HepG2 (cell line): ENCODE results near the gene MTX1. TPM values are rescaled to one million over a fixed set of nuclear protein-coding genes. Genes with fewer than 3 reads are reported as not detected.

Source experiments
- GLI4 ChIP-seq: sonication (generic); formaldehyde crosslinking; IDR thresholded peaks from 2 replicates; pipeline ENCODE4 v1.5.1; 2020; ENCODE audit warnings: missing genetic modification reagents, mild to moderate bottlenecking, moderate library complexity, borderline replicate concordance
- MNT ChIP-seq: fragments of 450-650 bp; IDR thresholded peaks from 2 replicates; pipeline ENCODE4 v1.6.1; 2016
- MTERF4 ChIP-seq: sonication (generic); formaldehyde crosslinking; IDR thresholded peaks from 2 replicates; pipeline ENCODE4 v1.8.0; 2023; ENCODE audit warnings: mild to moderate bottlenecking, missing genetic modification reagents
- NBN ChIP-seq: fragments of 450-650 bp; conservative IDR thresholded peaks from 2 replicates; pipeline ENCODE4 v1.6.1; 2017
- SMAD9 ChIP-seq: sonication (generic); formaldehyde crosslinking; IDR thresholded peaks from 2 replicates; pipeline ENCODE4 v1.5.1; 2020; ENCODE audit warnings: mild to moderate bottlenecking, missing genetic modification reagents
- TRAFD1 ChIP-seq: sonication (generic); formaldehyde crosslinking; IDR thresholded peaks from 2 replicates; pipeline ENCODE4 v1.5.1; 2020; ENCODE audit warnings: missing genetic modification reagents, mild to moderate bottlenecking, borderline replicate concordance
- polyA plus RNA-seq, 8 experiments: library from polyadenylated mRNA; depleted of rRNA in 3 of 8; stranded (reverse) in 7 of 8; unstranded in 1 of 8; fragments of >200 nt; fragmentation: Illumina TruSeq in 4 of 8; extraction: Trizol in 4 of 8; gene quantifications; 2 replicates each; pipeline versions ENCODE4 v1.2.1 to v1.2.3, GENCODE V29; 2011 to 2016; ENCODE audit warnings: low read depth in 4 of 8, missing spikeins in 1 of 8, mixed read lengths in 1 of 8; ENCODE audit not compliant: insufficient read depth in 1 of 8
- total RNA-seq, 5 experiments: library from RNA; depleted of rRNA; stranded (reverse); fragments of >200 nt; fragmentation: Illumina TruSeq; extraction: Trizol; gene quantifications; 2 replicates each; pipeline ENCODE4 v1.2.3, GENCODE V29; 2016; ENCODE audit warnings: low read depth in 1 of 5
- TF ChIP-seq, protein P1 (sequence below): sonication (generic); formaldehyde crosslinking; IDR thresholded peaks from 2 replicates; pipeline ENCODE4 v1.4.0; 2020; ENCODE audit warnings: missing genetic modification reagents, borderline replicate concordance
- TF ChIP-seq, protein P2 (sequence below): sonication (generic); formaldehyde crosslinking; IDR thresholded peaks from 2 replicates; pipeline ENCODE4 v1.4.0; 2020; ENCODE audit warnings: missing genetic modification reagents, borderline replicate concordance

Gene MTX1
- total and polyA plus RNA-seq, 2 of the 13 experiments (the other 11 are each of a cell fraction or from before 2014, with no cell fraction given) = 64.5 to 72.6 TPM

DNA sequence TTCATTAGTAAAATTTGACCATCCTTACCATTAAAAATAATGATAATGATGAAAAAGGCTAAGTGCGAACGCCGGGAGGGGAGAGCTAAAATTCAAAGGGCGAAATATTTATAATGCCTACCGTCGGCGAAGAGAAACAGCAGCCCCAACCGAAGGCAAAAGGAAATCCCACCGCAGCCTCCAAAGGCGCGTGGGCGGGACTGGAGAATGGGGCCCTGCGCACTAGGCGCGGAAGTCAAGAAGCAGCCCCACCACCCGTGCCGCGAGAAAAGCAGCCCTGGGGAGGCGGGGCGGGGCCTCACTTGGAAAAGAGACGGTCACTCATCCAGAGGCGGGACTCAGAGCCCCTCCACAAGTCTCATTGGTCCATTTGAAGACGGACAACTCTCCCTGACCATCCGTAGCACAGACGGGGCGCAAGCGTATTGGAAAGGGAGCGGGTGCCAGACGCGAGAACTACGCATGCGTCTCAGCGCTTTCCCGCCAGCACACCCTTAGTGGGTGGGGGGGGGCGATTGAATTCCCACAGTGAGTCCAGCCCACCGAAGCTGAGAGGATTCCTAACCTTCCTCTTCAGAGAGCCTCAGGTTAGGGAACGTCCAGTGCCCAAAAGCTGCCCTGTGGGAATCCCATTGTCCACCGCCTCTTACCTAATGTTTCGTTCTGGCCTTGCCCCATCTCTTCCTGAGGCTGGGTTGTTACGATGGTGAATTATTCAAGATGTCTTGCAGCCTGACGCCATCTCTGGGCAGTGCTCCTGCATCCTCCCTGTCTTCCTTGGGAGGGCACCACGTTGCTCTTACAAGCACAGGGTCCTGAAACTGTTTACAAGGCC is 19.0 kb downstream of the MTX1 start (continued):
- TF ChIP-seq, protein P1, sequence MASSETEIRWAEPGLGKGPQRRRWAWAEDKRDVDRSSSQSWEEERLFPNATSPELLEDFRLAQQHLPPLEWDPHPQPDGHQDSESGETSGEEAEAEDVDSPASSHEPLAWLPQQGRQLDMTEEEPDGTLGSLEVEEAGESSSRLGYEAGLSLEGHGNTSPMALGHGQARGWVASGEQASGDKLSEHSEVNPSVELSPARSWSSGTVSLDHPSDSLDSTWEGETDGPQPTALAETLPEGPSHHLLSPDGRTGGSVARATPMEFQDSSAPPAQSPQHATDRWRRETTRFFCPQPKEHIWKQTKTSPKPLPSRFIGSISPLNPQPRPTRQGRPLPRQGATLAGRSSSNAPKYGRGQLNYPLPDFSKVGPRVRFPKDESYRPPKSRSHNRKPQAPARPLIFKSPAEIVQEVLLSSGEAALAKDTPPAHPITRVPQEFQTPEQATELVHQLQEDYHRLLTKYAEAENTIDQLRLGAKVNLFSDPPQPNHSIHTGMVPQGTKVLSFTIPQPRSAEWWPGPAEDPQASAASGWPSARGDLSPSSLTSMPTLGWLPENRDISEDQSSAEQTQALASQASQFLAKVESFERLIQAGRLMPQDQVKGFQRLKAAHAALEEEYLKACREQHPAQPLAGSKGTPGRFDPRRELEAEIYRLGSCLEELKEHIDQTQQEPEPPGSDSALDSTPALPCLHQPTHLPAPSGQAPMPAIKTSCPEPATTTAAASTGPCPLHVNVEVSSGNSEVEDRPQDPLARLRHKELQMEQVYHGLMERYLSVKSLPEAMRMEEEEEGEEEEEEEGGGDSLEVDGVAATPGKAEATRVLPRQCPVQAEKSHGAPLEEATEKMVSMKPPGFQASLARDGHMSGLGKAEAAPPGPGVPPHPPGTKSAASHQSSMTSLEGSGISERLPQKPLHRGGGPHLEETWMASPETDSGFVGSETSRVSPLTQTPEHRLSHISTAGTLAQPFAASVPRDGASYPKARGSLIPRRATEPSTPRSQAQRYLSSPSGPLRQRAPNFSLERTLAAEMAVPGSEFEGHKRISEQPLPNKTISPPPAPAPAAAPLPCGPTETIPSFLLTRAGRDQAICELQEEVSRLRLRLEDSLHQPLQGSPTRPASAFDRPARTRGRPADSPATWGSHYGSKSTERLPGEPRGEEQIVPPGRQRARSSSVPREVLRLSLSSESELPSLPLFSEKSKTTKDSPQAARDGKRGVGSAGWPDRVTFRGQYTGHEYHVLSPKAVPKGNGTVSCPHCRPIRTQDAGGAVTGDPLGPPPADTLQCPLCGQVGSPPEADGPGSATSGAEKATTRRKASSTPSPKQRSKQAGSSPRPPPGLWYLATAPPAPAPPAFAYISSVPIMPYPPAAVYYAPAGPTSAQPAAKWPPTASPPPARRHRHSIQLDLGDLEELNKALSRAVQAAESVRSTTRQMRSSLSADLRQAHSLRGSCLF (CRISPR knock-in tag) = no peak
- TF ChIP-seq GLI4 (CRISPR knock-in tag) (no peak), TRAFD1 (CRISPR knock-in tag) (no peak), MTERF4 (CRISPR knock-in tag) (no peak), SMAD9 (CRISPR knock-in tag) (0 out of 2 replicates have a peak, but pooled peaks have one; percentile 6), NBN (no peak), MNT (no peak)
- TF ChIP-seq, protein P2, sequence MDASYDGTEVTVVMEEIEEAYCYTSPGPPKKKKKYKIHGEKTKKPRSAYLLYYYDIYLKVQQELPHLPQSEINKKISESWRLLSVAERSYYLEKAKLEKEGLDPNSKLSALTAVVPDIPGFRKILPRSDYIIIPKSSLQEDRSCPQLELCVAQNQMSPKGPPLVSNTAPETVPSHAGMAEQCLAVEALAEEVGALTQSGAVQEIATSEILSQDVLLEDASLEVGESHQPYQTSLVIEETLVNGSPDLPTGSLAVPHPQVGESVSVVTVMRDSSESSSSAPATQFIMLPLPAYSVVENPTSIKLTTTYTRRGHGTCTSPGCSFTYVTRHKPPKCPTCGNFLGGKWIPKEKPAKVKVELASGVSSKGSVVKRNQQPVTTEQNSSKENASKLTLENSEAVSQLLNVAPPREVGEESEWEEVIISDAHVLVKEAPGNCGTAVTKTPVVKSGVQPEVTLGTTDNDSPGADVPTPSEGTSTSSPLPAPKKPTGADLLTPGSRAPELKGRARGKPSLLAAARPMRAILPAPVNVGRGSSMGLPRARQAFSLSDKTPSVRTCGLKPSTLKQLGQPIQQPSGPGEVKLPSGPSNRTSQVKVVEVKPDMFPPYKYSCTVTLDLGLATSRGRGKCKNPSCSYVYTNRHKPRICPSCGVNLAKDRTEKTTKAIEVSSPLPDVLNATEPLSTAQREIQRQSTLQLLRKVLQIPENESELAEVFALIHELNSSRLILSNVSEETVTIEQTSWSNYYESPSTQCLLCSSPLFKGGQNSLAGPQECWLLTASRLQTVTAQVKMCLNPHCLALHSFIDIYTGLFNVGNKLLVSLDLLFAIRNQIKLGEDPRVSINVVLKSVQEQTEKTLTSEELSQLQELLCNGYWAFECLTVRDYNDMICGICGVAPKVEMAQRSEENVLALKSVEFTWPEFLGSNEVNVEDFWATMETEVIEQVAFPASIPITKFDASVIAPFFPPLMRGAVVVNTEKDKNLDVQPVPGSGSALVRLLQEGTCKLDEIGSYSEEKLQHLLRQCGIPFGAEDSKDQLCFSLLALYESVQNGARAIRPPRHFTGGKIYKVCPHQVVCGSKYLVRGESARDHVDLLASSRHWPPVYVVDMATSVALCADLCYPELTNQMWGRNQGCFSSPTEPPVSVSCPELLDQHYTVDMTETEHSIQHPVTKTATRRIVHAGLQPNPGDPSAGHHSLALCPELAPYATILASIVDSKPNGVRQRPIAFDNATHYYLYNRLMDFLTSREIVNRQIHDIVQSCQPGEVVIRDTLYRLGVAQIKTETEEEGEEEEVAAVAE (CRISPR knock-in tag) = no peak
